Hematopoietic multipotent progenitor cell treated with erythropoietin and hydrocortisone succinate and interleukin-3 and kit ligand, for 17 days (in vitro differentiated cells): ENCODE measurements around the gene CLNK.

Experiments
- DNase-seq: peaks from one replicate; pipeline ENCODE4 v3.0.0-alpha.2; 2015; ENCODE audit warnings: low spot score

The CLNK gene

DNA sequence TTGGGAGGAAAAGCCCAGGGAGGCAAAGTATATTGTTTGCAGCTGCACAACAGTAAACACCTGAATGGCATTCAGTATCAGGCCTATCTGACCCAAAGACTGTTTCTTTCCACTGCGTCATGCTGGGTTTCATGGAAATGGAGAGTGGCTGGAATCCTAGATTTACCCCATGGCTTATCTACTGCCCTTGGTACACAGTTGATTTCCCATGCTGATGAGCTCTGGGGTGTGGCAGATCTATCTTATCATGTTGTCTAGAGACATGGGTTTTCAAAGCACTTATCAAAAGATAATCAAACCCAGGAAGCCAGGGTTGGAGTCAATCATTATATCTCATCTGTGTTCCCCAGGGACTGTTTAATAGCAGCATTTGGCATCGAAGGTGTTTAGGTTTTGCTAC, 72.1 kb downstream of the CLNK start:
- no peak for DNase-seq

DNA sequence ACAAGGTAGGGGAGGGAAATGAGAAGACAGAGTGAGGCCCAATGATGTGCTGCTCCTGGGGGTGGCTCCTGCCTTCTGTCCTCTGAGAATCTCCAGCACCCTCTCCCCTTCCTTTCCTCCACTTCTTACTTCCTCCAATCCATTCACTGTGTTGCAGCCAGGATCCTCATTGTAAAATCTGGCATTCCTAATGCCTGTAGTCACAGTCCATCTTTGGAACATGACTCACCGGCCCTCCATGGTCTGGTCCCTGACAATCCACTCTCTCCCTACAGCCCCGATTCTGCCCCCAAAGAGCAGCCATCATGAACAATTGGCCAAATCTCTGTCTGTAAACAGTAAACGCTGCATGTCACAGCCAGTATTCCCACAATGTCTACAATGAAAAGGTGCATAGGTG, 72.9 kb downstream of the CLNK start:
- no peak for DNase-seq

DNA sequence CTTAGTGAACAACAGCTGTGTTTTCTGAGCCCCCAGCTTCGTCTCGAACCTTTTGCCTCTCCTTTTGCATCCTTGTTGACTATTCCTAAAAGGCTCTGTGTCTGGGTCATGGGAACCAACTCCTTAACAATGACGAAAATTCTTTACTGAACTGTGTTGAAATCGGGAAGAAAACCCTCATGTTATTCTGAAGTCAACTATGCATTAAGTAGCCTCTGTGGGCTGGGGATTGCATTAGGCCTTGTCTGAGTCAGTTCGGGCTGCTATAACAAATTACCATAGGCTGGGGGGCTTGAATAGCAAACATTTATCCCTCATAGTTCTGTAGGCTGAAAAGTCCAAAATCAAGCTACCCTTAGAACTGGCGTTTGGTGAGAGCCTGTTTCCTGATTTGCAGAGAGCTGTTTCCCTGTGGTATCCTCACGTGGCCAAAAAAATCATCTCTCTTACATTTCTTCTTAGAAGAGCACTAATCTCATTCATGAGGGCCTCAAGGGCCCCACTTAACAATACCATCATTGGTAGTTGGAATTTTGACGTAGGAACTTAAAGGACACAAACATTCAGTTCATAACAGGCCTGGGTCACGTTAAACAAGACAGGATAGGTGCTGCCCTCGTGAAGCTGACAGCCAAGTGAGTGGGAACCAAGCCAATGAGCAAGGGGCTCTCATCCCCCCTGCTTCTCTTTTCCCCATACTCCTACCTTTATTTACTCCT, 75.9 kb downstream of the CLNK start:
- no peak for DNase-seq

DNA sequence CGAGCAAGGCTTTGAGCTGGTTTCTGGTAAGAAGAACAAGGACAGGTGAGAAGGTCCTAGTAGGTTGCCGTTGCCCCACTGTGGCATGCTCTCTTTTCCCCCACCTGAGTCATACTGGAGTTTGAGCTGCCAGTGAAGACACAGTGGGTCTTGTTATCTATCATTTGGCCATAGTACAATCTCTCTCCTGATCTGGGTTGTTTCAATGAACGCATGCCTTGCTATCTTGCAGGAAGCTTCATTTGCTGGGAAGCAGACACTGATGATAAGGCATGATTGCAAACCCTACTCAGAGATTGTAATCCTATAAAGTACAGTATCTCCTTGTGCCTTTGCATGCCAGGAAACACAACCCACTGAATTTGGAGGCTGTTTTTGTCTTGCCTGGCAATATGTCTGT, 77.4 kb downstream of the CLNK start:
- DNase-seq = no peak

DNA sequence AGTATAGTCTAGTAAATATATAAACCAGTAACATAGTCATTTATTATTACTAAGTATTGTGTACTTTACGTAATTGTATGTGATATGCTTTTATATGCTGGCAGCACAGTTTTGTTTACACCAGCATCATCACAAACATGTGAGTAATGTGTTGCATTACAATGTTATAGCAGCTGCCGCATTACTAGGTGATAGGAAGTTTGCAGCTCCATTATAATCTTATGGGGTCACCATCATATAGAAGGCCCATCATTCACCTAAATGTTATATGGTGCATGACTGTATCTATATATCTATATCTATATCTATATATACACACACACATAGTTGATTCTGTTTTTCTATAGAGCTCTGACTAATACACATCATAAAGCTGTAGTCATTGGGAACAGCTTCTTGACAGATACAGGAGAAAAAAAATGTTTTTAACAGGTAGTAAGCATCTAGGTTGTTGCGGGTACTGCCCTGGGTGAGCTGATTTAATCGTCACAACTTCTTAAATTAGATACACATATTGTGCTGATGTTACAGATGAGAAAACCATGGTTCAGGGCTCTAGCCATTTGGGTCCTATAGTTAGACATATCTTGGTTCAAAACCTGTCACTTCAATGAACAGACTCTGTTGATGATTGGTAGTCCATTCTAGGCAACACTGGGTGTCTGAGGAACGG, 77.9 kb downstream of the CLNK start:
- DNase-seq = no peak

DNA sequence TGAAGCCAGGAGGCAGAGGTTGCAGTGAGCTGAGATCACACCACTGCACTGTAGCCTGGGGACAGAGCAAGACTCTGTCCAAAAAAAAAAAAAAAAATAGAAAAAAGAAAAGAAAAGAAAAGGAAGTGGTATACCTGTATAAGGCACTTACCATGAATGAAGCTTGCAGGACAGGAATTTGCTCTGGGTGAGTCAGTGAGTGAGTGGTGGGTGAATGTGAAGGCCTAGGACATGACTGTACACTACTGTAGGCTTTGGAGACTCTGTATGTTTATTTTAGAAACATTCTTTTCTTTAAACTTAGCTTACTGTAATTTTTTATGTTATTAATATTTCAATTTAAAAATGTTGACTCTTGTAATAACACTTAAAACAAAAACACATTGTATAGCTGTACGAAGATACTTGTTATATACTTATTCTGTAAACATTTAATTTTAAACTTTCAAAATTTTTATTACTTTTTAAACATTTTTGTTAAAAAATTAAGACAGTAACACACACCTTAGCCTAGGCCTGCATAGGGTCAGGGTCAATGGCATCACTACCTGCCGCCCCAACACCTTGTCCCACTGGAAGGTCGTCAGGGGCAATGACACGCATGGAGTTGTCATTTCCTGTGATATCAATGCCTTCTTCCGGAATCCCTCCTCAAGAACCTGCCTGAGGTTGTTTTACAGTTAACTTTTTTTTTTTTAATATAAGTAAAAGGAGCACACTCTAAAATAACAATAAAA, 78.7 kb downstream of the CLNK start:
- DNase-seq = no peak

DNA sequence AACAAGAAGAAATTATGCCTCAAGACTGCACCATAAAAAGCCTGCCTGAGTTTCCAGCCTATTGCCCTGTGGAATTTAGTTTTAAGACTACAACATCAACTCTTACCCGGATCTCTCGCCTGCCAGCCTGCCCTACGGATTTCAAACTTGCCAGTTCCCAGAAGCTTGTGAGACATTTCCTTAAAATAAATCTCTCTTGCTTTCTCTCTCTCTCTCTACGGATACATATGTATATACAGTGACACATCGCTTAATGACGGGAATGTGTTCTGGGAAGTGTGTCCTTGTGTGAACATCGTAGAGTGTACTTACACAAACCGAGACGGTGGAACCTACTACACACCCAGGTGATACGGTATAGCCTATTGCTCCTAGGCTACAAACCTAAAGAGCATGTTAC, 79.5 kb downstream of the CLNK start:
- no peak for DNase-seq

DNA sequence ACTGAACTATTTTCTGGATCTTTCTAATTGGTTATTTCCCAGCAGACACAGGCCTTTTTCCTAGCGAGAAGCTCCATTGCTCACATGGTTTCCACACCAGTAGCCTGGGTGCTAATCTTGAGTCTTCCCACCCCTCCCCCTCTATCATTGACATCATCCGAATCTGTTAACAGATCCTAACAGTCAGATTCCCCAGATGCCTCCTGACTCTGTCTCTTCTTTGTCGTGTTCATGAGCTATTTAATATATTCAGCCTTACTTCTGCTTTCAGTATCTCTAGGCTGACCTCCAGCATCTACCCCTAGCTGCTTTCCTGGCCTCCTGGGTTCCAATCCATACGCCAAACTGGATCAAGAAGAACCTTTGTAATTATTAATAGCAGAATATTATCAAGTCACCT, 85.0 kb downstream of the CLNK start:
- DNase-seq = no peak

DNA sequence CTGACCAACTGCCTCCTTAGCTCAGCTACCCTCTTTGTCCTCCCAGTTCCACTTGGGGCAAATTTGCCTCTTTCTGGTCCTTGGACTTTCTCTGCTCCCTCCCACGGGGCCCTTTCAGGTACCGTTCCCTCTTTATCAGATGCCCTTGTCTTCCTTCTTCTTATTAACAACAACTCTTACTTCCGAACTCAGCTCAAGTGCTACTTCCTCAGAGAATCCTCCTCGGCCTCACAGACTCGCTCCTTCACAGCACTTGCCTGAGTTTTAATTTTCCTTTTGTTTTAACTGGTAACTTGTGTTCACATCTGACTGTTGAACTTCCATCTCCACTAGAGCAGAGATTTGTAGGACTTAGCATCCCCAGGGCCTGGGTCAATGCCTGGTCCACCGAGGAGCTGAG, 85.7 kb downstream of the CLNK start:
- no peak for DNase-seq

DNA sequence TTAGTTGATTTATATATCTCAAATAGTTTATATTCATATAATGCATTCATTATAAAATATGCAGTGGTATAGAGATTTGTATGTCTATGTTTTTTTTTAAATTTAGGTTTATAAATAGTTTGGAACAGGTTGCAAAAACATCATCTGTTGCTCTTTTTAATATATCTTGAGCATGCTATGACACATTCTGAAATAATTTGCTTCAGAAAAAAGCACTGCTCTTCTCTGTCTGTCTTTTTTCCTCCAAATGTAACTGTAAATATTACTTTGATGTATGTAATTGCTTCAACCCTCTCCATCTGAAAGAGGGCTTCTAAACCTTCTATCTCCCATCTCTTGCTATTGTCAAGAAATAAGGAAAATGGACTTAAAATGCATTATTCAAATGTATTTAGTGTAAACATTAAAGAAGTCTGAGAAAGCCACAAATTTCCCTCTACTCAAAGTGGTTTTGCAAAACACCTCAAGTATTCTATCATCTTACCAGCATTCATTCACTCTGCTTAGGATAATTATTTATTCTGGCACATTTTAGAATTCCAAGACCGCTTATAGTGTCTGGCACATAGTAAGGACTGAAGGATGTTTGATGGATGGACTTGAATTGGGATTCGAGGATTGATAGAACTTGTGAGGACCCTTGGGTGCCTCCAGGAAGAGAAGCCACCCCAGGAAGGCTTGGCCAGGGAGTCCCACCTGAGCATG, 87.8 kb downstream of the CLNK start:
- DNase-seq = no peak

DNA sequence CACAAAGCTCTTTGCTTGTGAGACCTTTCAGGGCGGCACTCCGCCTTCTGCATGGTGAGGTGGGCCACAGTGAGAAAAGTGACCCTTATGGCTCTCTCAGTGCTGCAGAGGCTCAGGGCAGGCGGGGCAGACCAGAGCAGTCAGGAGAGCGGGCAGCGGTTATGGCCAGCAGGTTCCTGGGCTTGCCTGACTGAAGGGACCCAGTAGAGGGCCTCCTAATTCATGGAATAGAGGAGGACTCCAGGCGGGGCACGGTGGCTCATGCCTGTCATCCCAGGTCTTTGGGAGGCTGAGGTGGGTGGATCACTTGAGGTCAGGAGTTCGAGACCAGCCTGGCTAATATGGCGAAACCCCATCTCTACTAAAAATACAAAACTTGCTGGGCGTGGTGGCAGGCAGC, 91.4 kb downstream of the CLNK start:
- DNase-seq = no peak

DNA sequence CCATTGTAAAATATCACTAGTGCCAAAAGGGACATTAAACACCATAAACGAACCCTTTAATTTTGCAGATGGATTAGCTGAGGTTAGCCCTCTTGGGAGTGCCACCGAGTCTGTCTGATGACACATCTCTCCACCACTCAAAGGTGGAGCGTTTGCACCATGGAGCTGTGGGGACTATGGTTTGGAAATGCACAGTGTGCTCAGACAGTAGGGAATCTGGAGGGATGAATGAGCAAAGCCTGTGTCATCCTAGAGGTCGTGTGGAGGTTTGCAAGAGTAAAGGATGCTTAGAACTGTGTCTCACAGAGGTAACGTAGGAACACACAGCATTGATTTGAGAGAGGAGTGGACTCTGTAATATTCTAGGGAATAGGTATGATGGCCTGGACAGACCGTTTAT, 93.7 kb downstream of the CLNK start:
- DNase-seq = no peak

DNA sequence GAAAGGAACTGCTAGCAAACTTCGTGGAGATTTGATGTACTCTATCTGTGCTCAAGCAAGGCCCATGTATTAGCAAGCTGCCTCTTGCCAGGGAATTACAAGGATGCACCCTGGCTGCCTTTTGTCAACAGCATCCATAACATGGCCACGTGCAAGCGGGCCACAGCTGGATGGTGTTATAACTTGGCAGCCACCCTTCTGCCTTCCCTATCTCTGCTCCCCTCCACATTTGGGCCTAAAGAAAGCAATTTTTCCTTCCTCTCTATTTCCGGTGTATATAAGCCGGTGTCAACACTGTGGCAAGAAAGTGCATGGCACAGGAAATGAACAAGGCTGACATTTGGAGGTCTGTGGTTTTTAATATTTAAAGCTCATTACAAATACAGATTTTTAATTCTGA, 94.8 kb downstream of the CLNK start:
- no peak for DNase-seq

DNA sequence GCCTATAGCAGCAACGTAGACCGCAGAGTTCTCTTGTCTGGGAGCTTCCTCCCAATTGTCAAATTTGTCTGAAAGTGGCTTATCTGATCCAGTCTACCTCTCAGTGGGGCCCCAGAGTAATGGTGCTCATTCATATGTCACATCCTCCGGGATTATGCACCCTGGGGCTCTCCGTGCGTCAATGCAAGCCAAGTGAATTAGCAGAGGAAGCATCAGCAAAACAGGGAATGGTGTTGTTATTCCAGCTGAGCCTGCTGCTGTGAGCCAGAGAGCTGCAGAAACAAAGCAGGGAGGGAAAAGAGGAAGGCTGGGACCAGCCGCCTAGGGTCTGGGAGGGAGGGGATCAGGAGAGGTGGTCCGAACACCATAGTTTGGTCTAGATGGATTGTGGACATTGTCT, 95.2 kb downstream of the CLNK start:
- DNase-seq = no peak

DNA sequence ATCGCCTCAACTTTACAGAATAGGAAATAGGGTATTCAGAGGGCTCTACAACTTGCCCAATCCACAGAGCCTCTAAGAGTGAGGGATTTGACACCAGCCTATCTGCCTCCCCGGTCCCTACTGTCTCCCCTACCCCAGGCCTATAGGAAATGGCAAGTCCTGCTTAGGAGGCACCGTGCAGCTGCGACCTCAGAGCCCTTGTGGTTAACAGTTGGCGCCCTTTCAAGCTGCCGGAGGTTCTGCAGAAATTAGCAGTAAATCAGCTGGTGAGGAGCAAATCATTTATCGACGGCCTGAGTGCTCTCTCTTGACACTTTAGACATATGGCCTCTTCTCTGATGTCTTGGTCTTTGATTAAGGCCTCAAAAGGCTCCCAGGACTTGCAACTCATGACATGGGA, 96.9 kb downstream of the CLNK start:
- no peak for DNase-seq

DNA sequence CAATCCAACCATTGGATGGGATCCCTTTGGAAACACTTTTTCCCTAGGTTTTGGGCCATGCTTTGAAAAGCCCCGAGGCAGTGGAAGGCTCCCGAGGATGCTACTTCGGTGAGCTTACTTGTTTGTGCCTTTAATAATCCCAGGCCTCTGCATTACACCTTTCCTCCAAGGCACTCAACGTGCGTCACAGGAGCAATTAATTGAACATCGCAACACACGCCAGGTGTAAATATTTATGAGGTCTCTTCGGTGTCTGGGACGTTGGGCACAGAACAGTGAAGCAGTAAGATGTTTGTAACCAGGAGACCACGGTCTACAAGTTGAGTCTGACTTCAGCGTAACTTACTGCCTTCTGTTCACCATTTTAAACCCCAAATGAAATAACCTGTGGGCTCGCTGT, 97.3 kb downstream of the CLNK start:
- no peak for DNase-seq

DNA sequence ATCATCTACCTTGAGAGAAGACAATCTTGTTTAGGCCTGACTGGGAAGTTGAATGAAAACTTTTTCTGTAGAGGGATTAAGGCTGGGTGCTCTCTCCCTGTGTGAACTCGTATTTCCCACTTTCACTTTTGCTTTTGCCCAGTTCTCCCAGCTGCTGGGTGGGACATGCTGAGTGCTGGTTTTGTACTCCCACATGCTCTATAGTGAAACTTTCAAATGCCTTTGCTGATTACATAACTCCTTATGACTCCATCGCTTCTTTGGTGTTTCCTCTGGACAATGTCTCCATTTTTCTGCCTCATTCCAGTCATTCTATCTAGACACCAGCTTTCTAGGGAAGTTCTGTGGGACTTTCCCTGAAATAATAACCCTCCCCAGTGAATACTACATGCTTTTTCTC, 100.5 kb downstream of the CLNK start:
- no peak for DNase-seq

DNA sequence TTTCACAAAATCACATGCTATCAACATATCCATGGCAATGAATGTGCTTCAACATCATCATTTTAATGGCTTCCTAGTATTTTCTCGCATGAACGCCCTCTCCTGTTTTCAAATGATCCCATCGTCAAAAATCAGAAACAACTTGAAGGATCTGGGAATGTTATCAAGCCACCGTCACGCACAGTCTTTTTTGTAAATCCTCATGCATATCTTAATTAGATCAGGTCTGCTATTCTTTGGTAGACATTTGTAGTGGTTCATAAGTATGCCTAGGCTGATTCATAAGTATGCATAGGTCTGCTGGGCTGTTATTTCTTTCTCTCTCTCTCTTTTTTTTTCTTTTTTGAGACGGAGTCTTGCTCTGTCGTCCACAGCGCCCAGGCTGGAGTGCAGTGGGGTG, 101.6 kb downstream of the CLNK start:
- DNase-seq = no peak

DNA sequence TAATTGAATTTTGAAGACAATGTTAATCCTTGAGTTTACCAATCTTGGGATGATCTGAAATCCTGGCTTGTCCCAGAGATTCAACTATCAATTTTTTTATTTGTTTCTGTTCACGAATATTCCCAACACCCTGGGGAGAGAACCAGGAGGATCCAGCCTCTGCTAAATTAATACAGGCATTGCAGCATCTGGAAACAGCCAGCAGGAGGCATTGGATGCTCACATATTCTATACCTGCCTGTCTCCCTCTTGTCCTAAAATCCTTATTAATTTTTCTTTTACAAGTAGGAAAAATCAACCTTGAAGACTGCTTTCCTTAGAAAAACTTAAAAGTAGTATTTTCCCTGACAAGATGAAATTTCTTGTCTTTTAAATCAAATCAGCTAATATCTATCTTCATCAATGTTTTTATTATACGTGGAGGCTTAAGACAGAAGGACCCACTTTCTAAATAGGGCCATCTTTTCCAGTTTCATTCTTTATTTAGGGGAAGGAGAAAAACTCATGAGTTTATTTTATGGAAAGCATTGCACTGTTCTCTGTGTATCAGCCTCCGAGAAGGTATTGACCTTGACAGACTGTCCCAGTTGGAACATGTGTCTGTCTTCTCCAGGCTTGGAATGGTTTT, 102.4 kb downstream of the CLNK start:
- DNase-seq = no peak

DNA sequence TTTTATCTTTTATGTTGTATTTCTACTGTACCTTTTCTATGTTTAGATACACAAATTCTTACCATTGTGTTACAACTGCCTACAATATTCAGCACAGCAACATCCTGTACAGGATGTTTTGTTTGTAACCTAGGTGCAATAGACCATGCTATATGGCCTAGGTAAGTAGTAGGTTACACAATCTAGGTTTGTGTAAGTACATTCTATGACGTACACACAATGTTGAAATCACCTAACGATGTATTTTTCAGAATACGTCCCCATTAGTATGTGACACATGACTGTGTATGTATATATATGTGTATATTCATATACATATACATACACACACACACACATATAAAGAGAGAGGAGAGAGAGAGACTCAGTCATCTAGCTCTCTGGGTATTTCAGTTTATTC, 103.5 kb downstream of the CLNK start:
- DNase-seq = no peak

DNA sequence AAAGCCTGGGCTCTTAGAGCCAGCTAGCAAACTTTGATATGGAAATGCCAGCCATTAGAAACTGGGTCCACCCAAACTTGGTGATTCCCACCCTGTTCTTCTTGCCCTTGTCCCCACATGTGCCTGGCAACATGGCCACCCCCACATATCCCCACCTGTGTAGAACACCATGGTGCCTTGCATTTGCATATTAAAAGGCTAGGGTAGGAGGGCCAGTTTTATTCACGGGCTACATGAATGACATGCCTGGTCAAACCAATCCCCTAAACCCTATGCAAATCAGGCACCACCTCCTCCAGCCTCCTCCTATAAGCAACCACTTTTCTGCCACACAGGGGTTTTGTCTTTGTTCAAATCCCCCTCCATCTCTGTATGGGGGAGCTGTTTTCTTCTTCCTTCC, 104.9 kb downstream of the CLNK start:
- DNase-seq = no peak
